HG02678 (cell line): ENCODE data around the gene ACAA2.
A peak's percentile ranks its signal among the peaks of the same experiment; 100 is the strongest.

Experiments used
- ATAC-seq: cut with Tn5 transposase; IDR thresholded peaks from one replicate; pipeline ENCODE4 v1.9.1; 2021; ENCODE audit warnings: mild to moderate bottlenecking, moderate library complexity; ENCODE audit not compliant: unreplicated experiment

ACAA2 gene

GRCh38 chr18:49813319-49814146, at the start of gene ACAA2:
Gene ACAA2, minus strand, starts transcription at chr18:49813533. Its CDS starts 49 bp downstream, at chr18:49813484.
- ATAC-seq: peak; percentile 84

GRCh38 chr18:49862656-49863385, 49.5 kb upstream of the ACAA2 start:
- no peak for ATAC-seq

- ATAC-seq: no peak
Measured at GRCh38 chr18:49861659-49862058, 48.3 kb upstream of the ACAA2 start.

- no peak for ATAC-seq
Measured at GRCh38 chr18:49859725-49860124, 46.4 kb upstream of the ACAA2 start.

GRCh38 chr18:49859021-49859359, 45.7 kb upstream of the ACAA2 start:
- no peak for ATAC-seq

- no peak for ATAC-seq
Measured at GRCh38 chr18:49858309-49859020, 45.1 kb upstream of the ACAA2 start.

GRCh38 chr18:49857708-49858107, 44.4 kb upstream of the ACAA2 start:
- ATAC-seq: no peak

- no peak for ATAC-seq
Measured at GRCh38 chr18:49856496-49856895, 43.2 kb upstream of the ACAA2 start.

- ATAC-seq: no peak
Measured at GRCh38 chr18:49855711-49856415, 42.5 kb upstream of the ACAA2 start.

- no peak for ATAC-seq
Measured at GRCh38 chr18:49854681-49855080, 41.3 kb upstream of the ACAA2 start.

GRCh38 chr18:49853436-49853835, 40.1 kb upstream of the ACAA2 start:
- no peak for ATAC-seq

- ATAC-seq: no peak
Measured at GRCh38 chr18:49853011-49853410, 39.7 kb upstream of the ACAA2 start.

GRCh38 chr18:49851624-49852023, 38.3 kb upstream of the ACAA2 start:
- ATAC-seq: no peak

- ATAC-seq: no peak
Measured at GRCh38 chr18:49850636-49851035, 37.3 kb upstream of the ACAA2 start.

GRCh38 chr18:49849331-49850217, 36.2 kb upstream of the ACAA2 start:
- no peak for ATAC-seq

GRCh38 chr18:49848115-49848514, 34.8 kb upstream of the ACAA2 start:
- no peak for ATAC-seq

GRCh38 chr18:49847524-49847923, 34.2 kb upstream of the ACAA2 start:
- ATAC-seq: no peak

GRCh38 chr18:49846718-49847470, 33.6 kb upstream of the ACAA2 start:
- ATAC-seq: no peak

- no peak for ATAC-seq
Measured at GRCh38 chr18:49846361-49846662, 33.0 kb upstream of the ACAA2 start.
